GM11168 (cell line): ENCODE data around the gene OSBPL9.
"Not testable (repeated sequence)": the region's sequence is repeated elsewhere in the genome, so short reads cannot be mapped to it uniquely, and the experiment has no call there.

ENCODE experiments used
- in situ Hi-C: fragments of 300-500 bp; cut with MboI; formaldehyde crosslinking; loops from one replicate; pipeline ENCODE4 v1.12.0; 2022; ENCODE audit warnings: low sequenced_read_pairs; ENCODE audit not compliant: unreplicated experiment

The OSBPL9 gene

DNA sequence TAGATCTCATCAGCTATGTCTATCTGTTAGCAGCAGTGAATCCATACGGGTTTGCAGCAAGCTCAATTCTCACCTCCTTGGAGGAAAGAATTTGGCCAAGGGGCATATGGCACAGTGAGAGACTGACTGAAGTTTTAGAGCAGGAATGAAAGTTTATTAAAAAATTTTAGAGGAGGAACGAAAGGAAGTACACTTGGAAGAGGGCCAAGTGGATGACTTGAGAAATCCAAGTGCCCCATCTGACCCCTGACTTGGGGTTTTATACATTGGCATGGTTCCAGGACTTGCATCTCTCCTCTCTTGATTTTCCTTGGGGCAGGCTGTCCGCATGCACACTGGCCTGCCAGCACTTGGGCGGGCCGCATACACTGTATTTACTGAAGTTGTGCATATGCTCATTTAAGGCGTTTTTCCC lies 9.2 kb upstream of the OSBPL9 start:
- in situ Hi-C loops: no loop called here

DNA sequence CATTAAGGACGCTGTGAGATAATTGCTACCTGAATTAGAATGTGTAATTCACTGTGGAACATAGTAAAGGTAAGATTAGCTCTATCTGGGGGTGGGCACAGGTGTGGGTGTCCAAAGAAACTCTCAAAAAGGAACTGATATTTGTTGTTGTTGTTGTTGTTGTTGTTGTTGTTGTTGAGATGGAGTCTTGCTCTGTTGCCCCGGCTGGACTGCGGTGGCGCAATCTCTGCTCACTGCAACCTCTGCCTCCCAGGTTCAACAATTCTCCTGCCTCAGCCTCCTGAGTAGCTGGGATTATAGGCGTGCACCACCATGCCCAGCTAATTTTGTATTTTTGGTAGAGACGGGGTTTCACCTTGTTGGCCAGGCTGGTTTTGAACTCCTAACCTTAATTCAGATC lies 6.8 kb upstream of the OSBPL9 start:
- in situ Hi-C loops: not testable (repeated sequence)

DNA sequence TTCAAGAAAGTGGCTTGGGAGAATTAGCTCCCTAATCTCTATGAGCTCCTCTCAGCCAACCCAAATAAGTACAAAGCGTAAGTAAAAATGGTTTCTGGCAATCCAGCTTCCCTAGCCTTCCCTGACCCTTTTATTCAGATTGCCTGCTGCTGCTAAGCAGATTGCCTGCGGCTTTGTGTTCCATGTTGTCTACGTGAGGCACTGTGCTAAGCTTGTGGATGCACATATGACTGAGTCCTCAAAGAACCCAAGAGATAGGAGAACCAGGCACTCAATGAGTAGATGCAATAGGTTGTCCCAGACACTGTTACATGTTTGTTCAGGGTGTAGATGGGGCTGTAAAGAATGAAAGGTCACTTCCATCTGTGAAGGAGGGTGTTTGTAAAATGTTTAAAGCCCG lies 6.3 kb upstream of the OSBPL9 start:
- in situ Hi-C loops: no loop called here

DNA sequence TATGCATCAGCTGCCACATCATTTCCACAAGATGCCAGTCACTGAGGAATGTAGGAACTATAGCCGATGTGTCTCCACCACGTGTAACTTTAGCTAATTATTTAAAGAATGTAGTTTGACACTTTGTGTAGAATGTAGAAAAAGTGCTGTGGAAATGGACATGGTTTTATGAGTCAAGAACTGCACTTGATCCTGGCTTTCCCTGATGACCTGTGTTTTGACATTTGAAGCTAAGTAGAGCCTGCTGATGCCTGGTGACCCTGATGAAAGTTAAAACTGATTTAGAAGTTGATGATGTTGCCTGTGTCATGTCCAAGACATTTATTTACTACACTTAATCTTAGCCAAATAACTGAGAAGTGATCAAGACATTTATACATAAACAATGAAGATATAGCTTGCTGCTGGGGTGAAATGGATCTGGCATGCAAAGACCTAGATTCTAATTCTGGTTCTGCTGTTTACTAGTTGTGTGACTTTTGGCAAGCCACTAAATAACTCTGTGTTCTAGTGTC lies 4.4 kb upstream of the OSBPL9 start:
- in situ Hi-C loops: no loop called here

DNA sequence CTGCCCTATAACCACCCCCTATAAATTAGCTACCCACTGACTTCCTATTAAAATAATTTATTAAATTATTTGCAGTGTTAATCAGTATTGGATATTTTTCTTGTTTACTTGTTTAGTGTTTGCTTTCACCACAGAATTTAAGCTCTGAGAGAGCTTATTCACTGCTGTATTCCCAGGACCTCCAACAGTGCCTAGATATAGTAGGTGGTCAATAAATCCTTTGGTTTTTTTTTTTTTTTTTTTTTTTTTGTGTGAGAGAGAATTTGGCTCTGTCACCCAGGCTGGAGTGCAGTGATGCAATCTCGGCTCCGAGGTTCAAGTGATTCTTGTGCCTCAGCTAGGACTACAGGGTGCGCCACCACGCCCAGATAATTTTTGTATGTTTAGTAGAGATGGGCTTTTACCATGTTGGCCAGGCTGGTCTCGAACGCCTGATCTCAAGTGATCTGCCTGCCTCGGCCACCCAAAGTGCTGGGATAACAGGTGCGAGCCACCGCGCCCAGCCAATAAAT lies 1.1 kb upstream of the OSBPL9 start:
- in situ Hi-C loops: no loop called here

DNA sequence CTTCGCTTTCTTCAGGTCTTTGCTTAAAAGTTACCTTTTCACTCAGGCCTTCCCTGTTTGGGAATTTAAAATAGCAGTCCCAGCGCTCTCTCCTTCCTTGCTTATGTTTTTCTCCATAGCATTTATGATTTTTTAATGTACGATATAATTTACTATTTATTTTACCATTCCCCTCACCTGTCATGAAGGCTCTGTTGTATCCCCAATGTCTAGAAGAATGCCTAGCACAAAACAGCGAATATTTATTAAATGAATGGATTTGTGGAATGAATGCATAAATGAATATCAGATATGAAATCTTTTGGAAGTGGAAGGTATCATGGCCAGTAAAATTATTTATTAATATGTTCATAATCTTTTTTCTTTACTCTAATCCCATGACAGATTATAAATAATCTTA lies 402 bp upstream of the OSBPL9 start:
- in situ Hi-C loops: no loop called here

DNA sequence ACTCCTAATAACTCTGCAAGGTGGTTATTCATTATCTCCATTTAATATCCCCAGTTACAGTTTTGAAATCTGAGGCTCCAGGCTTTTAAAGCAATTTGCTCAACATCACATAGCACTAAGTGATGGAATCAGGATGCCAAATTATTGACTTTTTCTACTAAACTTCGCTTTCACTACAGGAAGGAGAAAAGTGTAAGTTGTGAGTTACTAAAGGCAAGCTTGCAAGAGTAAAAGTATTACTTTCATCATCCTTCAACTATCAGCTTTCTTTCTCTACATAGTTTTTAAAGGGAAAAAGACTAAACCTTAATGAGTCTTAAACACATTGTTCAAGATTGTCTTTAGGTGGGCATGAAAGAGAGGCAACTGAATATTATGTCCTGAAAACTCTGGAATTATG lies 1.8 kb downstream of the OSBPL9 start:
- in situ Hi-C loops: no loop called here

DNA sequence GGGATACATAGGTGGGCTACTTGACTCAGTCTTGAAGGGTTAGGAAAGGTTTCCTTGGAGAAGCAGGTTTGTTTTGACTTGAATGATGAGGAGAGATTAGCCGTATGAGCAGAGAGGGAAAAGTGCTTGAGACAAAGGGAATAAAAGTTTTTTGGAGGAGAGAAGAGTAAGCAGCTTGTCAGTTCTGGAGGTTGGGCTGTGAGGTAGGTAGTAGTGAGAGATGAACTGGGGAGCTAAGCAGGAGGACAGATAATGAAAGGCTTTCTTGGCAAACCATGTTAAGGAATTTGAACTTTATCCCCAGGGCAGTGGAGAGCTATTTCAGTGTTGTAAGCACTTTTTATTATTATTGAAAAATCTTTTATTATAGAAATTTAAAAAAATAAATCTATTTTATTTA lies 3.6 kb downstream of the OSBPL9 start:
- in situ Hi-C loops: no loop called here

DNA sequence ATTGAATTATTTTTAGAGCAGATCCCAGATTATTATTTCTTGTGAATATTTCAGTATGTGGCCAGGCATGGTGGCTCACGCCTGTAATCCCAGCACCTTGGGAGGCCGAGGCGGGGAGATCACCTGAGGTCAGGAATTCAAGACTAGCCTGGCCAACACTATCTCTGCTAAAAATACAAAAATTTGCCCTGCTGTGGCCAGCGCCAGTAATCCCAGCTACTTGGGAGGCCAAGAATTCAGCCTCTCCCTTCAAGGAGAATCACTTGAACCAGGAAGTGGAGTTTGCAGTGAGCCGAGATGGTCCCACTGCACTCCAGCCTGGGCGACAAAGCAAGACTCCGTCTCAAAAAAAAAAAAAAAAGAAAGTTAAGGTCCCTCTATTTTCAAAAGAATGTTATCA lies 4.3 kb downstream of the OSBPL9 start:
- in situ Hi-C loops: no loop called here

DNA sequence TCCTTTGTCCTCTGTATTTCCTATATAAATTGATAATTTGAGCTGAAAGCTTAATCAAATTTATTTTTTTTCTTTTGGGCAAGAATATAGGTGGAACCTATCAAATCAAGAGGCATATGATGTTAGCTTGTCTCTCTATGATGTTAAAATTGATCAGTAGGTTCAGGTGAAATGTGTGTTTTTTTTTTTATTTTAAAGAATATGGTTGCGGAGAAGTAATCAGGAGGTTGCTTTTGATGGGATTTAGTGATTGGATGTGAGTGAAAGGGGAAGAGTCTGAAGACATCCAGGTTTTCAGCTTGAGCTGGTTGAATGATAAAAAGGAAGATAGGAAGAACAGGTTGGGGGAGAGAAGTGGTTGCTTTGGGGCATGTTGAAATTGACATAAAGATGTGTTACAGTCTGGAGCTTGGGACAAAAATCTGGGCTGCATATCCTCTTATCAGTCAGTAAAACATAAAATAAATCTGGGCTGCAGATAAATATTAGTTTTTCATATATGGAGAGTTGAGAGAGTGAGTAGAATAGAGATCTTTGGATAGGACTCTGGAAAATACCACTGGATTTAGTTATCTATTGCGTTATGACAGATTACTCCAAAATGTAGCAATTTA lies 5.1 kb downstream of the OSBPL9 start:
- in situ Hi-C loops: no loop called here

DNA sequence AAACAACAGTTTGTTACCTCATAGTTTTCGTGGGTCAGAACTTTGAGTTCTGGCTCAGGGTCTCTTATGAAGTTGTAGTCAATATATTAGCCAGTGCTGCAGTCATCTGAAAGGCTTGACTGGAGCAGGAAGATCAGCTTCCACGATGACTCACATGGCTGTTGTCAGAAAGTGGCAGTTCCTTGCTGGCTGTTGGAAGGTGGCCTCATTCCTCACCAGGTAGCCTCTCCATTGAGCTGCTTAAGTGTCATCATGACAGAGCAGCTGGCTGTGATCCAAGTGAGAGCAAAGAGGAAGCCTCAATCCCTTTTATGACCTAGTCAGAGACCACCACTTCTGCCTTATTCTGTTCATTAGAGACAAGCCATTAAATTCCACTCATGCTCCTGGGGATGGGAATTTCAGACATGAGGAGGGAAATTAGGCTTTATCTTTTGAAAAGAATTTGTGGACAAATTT lies 5.6 kb downstream of the OSBPL9 start:
- in situ Hi-C loops: no loop called here

DNA sequence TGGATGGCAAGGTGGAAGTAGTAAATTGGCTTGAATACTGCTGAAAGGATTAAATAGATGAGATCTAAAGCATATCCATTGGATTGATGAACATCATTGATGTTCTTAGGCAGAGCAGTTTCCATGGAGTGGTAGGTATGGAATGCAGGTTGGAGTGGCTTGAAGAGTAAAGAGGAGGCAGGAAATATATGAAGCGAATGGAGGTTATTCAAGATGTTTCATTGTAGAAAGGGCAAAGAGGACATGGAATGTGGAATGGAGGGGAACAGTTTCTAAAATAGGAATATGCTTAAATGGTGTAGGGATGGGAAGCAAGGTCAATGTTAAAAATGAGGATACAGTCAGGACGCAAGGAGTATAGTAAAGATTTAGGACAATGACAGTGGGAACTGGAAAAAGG lies 6.1 kb downstream of the OSBPL9 start:
- in situ Hi-C loops: no loop called here

DNA sequence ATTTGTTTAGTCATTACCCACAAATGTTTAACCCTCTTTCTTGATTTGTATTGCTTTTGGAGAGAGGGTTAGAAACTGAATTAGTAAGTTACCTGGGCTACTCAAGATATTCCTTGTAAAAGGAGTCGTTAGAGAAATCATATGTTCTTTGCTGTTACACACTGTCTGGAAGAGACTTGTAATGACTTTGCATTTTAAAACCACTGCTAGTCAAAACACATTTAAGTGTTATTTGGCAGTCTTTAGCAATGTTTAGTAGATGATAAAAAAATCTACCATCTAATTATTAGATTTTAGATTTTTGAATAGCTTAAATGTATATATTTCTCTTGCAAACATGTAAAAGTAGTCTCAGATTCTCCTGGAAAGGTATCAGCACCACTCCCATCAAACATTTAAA lies 6.6 kb downstream of the OSBPL9 start:
- in situ Hi-C loops: no loop called here

DNA sequence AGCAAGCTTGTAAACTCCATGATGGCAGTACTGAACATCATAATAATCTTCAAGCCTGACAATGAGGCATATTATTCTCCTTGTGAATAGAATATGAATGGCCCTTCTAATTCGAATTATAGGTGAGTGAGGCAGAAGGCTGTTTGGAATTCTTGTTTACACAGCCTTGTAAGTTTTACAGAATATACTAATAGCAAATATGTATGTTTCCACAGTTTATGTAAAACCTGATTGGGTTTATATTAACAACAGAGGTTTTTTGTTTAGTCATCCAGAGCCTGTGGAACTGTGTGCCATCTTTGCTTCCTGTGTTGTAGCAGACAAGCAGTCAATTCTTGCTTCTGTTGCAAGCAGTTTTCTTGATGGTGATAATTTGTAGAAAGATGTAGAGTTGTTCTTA lies 8.0 kb downstream of the OSBPL9 start:
- in situ Hi-C loops: no loop called here

DNA sequence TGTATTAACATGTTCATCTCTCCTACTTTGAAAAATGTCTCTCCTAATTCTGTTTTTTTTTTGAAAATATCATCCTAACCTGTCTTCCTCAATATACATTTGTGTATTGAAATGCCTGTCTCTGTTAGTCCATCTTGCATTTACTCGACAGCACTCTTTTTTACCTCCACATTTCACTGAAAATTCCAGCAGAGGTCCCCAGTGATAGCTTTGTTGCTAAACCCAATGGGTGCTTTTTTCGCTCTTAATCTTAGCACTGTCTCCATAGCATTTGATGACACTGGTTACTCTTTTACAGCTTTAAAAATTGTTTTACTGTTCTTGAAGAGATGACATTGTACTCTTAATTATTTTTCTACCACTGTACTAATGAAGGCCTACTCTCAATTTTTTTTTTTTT lies 10.8 kb downstream of the OSBPL9 start:
- in situ Hi-C loops: no loop called here

DNA sequence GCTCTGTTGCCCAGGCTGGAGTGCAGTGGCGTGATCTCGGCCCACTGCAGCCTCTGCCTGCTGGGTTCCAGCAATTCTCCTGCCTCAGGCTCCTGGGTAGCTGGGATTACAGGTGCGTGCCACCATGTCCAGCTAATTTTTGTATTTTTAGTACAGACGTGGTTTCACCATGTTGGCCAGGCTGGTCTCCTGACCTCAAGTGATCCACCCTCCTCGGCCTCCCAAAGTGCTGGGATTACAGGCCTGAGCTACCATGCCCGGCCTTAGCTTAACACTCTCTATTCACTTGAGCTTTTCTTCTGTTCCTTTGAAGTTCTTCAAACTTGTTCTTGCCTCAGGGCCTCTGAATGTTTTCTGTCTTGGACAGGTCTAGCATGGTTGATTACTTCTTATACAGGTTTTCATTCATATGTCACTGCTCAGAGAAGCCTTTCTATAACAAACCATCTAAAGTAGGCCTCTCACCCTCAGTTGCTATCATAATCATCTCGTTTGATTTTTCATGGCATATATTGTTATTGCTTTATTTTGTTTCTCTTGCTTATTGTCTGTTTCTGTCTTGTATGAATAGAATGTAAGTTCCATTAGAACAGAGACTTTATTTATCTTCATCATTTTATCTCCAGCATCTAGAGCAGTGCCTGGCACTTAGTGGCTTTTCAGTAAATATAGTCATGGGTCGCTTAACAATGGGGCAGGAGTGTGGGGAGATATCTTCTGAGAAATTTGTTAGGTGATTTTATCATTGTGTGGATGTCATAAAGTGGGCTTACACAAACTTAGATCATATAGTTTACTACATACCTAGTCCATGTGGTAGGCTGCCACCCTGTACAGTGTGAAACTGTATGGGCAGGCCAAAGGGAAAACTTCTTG lies 12.1 kb downstream of the OSBPL9 start:
- in situ Hi-C loops: no loop called here

DNA sequence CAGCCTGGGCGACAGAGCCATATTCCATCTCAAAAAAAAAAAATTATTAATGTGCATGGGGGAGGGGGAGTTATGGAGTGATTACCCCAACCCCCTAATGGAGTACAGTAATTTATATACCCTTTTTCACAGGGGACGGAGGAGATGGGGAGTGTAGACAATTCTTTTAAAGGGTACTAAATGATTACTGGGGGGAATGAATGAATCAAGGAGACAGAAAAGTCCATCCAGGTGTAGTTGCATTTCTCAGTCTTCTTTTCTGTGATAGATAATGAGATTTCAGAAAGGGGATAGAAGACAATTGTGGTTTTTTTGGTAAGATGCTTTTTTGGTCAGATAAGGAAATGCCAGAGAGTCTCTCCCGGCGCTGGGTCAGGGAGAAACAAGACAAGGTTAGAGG lies 13.0 kb downstream of the OSBPL9 start:
- in situ Hi-C loops: no loop called here

DNA sequence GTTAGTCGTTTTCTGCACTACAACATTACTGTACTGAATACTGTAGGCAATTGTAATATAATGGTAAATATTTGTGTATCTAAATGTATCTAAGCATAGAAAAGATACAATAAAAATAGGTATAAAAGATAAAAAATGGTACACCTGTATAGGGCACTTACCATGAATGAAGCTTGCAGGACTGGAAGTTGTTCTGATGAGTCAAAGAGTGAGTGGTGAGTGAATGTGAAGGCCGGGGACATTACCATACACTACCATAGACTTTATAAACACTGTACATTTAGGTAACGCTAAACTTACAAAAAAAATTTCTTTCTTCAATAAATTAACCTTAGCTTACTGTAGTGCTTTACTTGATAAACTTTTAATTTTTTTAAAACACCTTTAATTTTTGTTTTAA lies 13.5 kb downstream of the OSBPL9 start:
- in situ Hi-C loops: no loop called here

DNA sequence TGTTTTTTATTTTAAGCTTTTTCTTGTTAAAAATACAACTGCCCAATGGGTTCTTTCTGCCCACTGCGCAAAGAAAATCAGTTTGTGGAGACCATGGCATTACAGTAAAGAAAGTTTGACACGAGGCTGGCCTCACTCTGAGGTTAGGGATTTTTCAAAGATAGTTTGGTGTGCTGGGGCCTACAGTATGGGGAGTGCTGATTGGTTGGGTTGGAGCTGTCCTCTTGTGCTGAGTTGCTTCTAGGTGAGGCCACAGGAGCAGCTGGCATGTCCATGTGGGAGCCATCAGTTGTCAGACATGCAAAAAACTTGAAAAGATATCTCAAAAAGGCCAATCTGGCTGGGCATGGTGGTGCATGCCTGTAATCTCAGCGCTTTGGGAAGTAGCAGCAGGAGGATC lies 14.0 kb downstream of the OSBPL9 start:
- in situ Hi-C loops: no loop called here

DNA sequence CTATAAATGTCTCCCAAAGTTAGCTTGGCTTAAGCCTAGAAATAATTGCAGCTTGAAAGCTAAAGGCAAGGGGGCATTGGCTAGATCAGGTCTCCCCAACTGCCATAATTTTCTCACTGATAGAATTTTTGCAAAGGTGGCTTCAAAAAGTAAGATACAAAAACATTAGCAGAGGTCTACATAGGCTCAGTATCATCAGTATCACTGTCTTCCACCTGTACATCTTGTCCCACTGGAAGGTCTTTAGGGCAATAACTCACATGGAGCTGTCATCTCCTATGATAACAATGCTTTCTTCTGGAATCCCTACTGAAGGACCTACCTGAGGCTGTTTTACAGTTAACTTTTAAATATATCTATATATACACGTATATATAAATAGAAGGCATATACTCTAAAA lies 14.9 kb downstream of the OSBPL9 start:
- in situ Hi-C loops: no loop called here

DNA sequence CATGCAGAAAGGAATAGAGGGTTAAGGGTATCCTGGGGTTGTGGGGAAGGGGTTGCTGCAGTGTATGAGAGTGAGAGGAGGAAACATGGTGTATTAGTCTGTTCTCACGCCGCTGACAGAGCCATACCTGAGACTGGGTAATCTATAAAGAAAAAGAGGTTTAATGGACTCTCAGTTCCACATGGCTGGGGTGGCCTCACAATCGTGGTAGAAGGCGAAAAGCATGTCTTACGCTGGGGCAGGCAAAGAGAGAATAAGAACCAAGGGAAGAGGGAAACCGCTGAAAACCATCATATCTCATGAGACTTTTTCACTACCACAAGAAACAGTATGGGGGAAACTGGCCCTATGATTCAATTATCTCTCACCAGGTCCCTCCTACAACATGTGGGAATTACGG lies 17.7 kb downstream of the OSBPL9 start:
- in situ Hi-C loops: no loop called here
